Epidermal melanocyte (primary cell): ENCODE results near the gene TLR6.
"Not testable (repeated sequence)": the region's sequence is repeated elsewhere in the genome, so short reads cannot be mapped to it uniquely, and the experiment has no call there.

ENCODE experiments used
- DNase-seq: peaks from one replicate; pipeline ENCODE4 v3.0.0; 2011; ENCODE audit warnings: low spot score; ENCODE audit not compliant: insufficient read length

Gene TLR6

DNA sequence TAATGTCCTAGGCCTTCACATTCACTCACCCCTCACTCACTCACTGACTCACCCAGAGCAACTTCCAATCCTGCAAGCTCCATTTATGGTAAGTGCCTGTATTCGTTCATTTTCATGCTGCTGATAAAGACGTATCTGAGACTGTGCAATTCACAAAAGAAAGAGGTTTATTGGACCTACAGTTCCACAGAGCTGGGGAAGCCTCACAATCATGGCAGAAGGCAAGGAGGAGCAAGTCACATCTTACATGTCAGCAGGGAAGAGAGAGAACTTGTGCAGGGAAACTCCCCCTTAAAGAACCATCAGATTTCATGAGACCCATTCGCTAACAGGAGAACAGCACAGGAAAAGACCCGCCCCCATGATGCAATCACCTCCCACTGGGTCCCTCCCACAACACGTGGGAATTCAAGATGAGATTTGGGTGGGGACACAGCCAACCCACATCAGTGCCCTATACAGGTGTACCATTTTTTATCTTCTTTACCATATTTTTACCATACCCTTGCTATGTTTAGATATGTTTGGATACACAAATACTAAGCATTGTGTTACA is 33.8 kb downstream of the TLR6 start:
- DNase-seq: no peak

DNA sequence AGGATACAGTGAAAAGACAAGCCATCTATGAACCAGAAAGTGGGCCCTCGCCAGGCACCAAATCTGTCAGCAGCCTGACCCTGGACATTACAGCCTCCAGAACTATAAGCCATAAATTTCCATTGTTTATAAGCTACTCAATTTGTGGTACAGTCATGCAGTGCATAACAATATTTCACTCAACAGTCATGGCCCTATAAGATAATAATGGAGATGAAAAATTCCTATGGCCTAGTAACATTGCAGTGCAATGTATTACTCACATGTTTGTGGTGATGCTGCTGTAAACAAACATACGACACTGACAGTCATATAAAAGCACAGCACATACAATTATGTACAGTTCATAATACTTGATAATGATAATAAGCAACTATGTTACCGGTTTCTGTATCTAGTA is 34.9 kb downstream of the TLR6 start:
- DNase-seq: no peak

DNA sequence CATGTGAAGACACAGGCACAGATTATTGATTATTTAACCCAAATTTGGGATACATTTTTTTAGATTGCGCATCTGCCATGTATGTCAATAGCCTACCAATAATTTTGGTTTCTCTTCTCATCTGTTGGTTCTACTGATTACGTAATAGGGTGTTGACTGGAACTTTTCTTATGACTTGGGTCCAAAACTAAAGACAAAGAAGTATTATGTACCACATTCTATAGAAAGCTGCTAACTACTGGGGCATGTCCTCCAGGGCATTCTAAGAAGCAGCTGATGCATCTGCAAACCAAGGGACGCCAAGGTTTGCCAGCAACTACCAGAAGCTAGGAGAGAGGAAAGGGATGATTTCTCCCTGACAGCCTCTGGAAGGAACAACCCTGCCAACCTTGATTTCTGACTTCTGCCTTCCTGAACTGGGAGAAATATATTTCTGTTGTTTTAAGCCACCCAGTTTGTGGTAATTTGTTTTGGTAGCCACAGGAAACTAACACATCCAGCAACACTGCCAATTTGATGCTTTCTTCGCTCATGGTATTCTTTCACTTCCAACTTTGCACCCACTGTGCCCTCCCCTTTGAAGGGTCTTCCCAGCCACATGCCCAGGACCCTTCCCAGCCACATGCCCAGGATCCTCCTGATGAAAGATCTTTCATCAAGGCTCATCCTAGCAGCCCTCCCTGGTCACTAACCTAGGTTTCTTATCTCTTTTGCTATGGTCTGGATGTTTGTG is 36.1 kb downstream of the TLR6 start:
- peak; percentile 86 for DNase-seq

DNA sequence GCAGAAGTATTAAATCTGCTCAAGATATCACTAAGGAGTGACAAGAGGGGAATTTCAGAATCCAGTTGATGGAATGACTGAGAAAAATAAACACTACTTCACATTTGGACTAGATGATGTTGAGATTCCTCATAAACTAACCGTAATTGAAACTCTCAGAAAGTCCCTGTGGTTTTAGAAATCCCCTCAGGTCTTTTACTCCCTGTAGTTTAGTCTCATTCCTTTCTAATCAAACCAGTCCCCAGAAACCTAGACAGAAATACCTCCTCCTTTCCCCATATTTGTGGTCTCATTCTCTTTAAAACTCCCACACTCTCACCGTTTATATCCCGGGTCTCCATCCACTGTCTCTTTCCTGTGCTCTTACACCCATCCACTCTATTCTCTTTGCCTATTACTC is 37.0 kb downstream of the TLR6 start:
- DNase-seq: no peak

DNA sequence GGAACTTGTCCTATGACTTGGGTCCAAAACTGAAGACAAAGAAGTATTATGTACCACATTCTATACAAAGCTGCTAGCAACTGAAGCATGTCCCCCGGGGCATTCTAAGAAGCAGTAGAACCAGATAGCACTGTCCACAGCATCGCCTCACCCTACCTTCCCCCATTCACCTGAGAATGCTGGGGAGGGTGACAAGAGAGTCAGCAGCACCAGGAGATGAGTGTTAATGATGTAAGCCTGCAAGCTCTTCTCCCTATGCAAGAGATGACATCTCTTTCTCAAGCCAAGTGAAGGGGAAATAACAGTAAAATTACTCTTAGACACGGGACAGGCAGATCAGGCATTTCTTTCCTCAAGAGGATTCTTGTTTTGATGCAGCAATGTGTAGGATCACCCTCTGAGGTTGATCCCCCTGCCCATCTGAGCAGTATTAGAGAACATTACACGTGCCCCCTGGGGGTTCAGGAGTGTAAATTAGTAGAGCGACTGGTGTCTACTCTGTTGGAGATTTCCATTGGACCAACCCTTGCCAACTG is 38.1 kb downstream of the TLR6 start:
- DNase-seq: no peak

DNA sequence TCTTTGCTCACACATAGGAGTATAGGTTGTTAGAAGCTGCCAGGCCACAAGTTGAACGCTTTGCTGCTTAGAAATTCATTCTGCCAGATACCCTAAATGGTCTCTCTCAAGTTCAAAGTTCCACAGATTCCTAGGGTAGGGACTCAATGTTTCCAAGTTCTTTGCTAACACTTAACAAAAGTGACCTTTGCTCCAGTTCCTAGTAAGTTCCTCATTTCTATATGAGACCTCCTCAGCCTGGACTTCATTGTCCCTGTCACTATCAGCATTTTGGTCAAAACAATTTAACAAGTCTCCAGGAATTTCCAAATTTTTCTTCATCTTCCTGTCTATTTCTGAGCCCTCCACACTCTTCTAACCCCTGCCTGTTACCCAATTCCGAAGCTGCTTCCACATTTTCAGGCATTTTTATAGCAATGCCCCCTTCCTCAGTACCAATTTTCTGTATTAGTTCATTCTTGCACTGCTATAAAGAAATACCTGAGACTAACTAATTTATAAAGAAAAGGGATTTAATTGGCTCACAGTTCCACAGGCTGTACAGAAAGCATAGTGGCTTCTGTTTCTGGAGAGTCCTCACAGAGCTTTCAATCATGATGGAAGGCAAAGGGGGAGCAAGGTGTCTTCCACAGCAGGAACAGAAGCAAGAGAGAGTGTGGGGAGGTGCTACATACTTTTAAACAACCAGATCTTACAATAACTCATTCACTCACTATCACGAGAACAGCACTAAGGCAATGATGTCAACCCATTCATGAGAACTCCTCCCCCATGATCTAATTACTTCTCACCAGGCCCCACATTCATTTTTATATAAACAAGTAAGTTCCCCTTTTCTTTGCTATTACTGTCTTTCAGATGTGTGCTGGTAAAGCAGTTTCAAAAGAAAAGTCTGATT is 40.5 kb downstream of the TLR6 start:
- no peak for DNase-seq

DNA sequence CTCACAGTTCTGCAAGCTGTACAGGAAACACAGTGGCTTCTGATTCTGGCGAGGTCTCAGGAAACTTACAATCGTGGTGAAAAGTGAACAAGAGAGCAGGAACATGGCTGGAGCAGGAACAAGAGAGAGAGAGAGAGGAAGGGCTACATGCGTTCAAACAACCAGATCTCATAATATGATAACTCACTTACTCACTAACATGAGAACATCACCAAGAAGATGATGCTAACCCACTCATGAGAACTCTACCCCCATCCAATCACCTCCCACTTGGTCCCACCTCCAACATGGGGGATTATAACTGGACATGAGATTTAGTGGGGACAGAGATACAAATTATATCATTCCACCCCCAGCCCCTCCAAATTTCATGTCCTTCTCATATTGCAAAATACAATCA is 42.2 kb downstream of the TLR6 start:
- no peak for DNase-seq

DNA sequence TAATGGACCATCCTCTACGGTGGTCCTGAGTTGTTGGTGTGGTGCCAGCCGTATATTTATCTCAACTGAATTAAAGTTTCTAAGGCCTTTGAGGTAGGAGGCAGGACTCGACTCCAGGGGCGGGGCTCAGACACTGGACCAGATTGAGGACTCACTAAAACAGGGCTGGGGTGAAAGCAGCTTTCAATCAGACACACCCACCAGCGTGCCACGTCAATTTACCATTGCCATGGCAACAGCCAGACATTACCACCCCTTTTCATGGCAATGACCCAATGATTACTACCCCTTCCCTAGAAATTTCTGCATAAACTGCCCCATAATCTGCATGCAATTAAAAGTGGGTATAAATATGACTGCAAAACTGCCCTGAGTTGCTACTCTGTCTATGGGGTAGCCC is 45.3 kb downstream of the TLR6 start:
- DNase-seq: no peak

DNA sequence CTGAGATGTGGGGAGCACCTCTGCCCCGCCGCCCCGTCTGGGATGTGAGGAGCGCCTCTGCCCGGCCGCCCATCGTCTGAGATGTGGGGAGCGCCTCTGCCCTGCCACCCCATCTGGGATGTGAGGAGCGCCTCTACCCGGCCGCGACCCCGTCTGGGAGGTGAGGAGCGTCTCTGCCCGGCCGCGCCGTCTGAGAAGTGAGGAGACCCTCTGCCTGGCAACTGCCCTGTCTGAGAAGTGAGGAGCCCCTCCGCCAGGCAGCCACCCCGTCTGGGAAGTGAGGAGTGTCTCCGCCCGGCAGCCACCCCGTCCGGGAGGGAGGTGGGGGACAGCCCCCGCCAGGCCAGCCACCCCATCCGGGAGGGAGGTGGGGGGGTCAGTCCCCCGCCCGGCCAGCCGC is 49.2 kb downstream of the TLR6 start:
- not testable (repeated sequence) for DNase-seq

DNA sequence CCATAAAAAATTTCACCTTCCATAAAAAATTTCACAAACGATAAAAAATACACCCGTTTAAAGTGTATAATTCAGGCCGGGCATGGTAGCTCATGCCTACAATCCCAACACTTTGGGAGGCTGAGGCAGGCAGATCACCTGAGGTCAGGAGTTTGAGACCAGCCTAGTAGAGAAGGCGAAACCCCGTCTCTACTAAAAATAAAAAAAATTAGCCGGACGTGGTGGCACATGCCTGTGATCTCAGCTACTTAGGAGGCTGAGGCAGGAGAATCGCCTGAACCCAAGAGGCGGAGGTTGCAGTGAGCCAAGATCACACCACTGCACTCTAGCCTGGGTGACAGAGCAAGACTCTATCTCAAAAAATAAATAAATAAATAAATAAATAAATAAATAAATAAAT is 50.4 kb downstream of the TLR6 start:
- not testable (repeated sequence) for DNase-seq

DNA sequence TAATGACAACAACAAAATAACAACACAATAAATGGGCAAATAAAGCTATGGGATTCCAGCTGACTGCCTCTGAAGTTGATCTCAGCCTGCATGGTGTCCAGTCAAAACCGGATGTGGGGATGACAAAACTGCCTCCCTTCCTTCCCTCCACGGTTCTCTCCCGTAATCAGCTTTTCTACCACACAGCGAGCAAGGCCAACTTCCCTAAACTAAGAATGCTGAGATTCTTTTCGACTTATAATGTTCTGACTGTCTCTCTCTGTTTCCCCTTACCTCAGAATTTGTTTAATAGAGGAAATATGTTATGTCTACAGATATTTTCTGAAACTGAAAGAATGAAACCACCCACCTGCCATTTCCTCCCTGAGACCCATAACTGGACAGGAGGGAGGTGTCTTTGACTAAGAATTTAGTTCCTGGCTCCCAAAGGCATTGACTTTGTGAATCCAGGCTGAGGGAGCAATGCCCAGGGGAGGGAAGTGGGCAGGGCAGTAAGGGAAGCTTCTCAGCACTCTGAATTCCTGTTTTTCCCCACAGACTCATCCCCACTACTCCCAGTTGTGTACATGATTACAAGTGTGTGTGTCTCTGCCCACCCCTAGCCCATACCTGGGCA is 51.0 kb downstream of the TLR6 start:
- DNase-seq: no peak

DNA sequence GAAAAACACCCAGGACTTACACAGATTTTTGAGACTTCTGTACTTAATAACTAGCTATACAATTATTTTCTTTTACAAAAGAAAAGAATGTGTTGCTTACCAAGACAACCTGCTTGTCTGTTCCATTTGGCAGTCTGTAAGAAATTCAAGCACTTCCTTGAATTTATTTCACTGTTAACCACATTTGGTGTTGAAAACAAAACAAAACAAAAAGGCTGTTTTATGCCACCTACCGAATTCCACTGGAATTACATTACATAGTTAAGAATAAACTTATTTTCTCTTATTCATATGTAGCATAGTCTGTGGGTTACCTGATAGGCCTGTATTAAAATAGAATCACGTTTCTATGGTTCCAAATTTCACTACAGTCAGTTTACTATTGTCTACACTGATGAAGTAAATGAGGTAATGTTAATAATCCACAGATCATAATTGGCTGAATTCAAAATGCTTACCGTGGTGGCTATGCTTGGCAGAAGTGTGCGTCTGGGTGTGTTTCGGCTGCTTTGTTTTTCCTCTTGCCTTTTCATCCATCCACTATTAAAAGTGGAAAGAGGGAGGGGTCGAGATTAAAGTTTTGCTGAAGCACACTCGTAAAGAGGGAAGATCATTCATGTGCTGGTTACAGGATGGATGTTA is 51.8 kb downstream of the TLR6 start, which contains the start of gene TLR1:
Gene TLR1 (minus strand): TSS at position 138 of the 642 bp plus-strand sequence. CDS start 5,960 bp downstream, outside the sequence.
- DNase-seq: no peak

DNA sequence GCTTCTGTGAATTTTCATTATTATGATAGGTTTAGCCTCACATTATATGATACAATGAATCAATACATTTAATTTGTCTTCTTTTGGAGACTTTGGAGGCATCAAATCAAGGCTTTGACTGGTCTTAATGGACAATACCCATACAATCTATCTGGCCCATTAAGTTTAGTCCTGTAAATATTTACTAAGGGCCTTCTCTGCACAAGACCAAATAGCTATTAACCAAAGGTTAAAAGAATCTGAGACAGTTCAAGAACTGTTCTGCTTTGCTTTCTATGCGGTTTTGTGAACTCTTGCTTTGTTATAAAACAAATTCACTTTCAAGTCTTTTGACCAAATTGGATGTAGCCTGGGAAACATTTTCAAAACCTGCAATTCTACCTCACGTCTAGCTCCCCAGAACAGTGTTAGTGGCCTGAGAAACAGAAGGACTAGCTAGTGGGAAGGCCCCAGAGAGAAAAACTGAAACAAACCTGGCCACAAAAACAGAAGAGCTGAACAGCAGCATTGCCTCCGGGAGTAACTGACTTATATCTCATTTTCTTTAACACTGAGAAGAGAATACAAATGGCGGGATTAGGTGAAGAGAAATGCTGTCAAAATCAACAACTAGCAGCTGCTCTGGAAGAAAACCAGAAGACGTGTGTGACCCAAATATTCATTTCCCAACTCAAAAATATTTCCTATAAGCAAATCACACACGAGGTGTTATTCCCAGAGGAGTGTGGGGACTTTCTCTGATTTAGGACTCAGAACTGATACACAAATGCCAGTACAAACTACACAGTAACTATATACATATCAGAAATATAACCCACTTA is 52.6 kb downstream of the TLR6 start:
- DNase-seq: no peak

DNA sequence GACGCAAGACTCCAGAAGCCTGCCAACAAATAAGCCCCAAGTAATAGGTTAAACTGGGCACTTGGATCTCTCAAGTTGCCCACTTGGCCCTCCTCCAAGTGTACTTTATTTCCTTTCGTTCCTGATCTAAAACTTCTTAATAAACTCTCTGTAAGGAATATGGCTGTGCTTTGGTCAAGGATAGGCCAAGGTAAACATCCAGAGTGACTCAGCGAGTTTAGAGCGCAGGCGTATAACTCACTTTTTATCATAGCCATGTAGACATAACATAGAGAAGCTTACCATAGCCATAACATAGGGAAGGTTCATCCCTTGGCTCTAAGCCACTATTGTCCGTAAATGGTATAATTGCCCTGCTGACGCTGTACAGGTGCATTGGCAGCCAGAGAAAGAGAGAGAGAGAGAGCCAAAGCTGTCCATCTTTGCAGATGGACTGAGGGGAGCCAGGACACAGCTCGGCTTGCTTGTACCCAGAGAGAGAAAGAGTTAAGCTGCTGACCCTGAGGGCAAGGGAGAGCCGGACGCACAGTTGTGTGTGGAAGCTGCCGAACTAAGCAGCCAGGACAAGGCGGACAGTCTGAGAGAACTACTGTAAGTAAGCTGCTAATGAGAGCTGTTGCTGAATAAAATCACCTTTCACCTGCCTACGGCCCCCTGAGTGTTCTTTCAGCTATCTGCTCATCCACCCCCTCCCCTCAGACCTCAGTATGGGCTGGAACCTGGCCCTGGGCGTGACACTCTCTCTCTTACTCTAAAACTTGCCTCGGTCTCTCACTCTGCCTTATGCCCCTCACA is 53.9 kb downstream of the TLR6 start:
- no peak for DNase-seq

DNA sequence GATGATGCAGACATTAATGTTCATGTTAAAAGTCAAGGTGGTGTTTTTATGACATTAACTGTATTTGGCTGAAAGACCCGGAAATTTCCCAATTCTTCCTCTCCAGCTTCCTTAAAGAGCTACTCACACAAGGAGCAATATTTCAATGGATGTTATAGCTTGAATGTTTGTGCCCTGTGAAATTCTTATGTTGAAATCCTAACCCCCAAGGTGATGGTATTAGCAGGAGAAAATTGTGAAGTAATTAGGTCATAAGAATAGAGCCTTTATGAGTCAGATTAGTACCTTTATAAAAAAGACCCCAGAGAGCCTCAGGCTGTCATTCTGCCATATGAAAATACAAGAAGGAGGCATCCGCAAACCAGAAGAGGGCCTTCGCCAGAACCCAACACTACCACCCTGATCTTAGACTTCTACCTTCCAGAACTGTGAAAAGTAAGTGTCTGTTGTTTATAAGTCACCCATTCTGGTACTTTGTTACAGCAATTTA is 55.6 kb downstream of the TLR6 start:
- no peak for DNase-seq

DNA sequence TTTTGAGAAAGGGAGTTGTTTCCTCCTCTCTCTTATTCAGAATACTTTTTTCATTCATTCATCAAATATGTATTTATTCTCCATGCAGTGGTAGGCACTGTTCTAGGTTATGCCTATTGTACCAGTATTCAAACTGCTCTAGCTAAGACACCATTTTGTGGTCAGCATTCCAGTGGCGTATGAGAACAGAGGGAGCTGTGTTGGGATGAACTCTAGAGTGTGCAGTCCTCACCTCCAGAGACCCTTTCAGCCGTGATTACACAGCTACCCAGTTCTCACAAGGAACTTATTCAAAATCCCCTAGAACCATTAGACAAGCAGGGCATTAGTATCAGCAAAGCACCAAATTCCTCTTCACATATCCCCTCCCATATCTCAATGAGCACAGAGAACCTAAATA is 56.3 kb downstream of the TLR6 start:
- no peak for DNase-seq

DNA sequence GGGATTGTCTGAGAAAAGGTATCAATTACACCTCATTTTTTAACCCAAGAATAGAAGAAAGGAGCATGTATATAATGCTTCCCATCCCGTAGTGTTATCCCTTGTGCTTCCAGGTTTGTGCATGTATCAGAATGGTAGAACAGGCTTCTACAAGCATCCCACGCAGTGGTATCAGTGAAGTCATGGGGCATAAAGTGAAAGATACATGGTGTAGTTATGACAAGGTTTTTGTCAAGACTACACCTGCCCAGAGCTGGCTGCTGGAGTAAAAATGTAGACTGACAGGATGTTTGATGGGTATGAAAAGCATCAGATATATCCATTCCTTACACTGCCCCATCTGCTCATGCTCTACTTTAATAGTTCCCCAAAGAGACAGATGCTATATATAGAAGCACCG is 61.5 kb downstream of the TLR6 start:
- DNase-seq: no peak

DNA sequence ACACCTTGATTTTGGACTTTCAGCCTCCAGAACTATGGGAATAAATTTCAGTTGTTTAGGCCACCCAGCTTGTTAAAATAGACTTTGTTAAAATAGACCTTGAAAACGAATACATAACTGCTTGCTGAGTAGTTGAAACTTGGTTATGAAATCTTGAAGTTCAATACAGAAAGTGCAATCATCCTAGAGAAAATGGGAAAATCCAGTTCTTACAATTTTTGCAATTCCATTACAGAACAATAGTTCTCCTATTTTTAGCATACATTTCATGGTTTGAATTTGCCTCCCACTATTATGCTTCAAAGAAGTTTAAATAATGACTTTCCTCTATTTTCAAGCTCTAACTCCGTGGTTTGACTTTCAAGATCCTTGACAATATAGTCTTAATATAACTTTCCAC is 62.6 kb downstream of the TLR6 start:
- no peak for DNase-seq

DNA sequence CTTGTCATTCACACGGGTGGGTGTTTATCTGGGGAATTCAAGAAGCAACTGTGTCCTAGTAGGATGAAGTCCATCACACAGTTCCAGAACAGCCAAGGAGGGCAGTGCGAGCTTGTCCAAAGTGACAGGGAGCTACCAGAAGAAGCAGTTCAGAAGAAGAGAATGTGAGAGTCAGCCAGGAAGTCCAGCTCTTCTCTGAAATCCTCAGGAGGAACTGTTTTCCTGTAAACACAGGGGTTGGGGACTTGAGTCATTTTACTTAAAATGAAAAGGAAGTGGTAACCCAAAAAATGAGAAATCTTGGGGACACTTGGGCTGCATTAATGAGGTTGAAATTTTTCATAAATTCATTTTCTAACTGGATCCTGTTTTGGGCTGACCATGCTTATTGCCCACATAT is 65.6 kb downstream of the TLR6 start:
- no peak for DNase-seq
